HepG2 (cell line): ENCODE data around the gene RBM25. TPM values are rescaled to one million over a fixed set of nuclear protein-coding genes. Genes with fewer than 3 reads are reported as not detected.

Experiments
- AGO1 ChIP-seq: fragments of 200-400 bp; formaldehyde crosslinking; IDR thresholded peaks from 2 replicates; pipeline ENCODE4 v1.6.1; 2017; ENCODE audit warnings: mild to moderate bottlenecking, low read depth, low read length, moderate library complexity; ENCODE audit not compliant: poor library complexity, severe bottlenecking
- BRCA1 ChIP-seq: sonication (generic); formaldehyde crosslinking; IDR thresholded peaks from 2 replicates; pipeline ENCODE4 v1.4.0; 2020; ENCODE audit warnings: missing genetic modification reagents
- ERF ChIP-seq: IDR thresholded peaks from 2 replicates; pipeline ENCODE4 v1.6.1; 2018; ENCODE audit warnings: missing biosample characterization, missing genetic modification reagents
- HCFC1 ChIP-seq: fragments of 150-350 bp; IDR thresholded peaks from 2 replicates; pipeline ENCODE4 v1.6.1; 2014; ENCODE audit warnings: low read depth, low read length
- HMGA1 ChIP-seq: sonication (generic); formaldehyde crosslinking; conservative IDR thresholded peaks from 2 replicates; pipeline ENCODE4 v1.4.0; 2020; ENCODE audit warnings: missing genetic modification reagents
- HNRNPK ChIP-seq: fragments of 200-400 bp; formaldehyde crosslinking; IDR thresholded peaks from 2 replicates; pipeline ENCODE4 v1.6.1; 2018; ENCODE audit warnings: low read length, low read depth, moderate library complexity, mild to moderate bottlenecking; ENCODE audit not compliant: poor library complexity, severe bottlenecking
- JARID2 ChIP-seq: sonication (generic); formaldehyde crosslinking; IDR thresholded peaks from 2 replicates; pipeline ENCODE4 v1.8.1; 2023; ENCODE audit warnings: missing genetic modification reagents, inconsistent platforms; ENCODE audit not compliant: insufficient replicate concordance
- KLF11 ChIP-seq: IDR thresholded peaks from 2 replicates; pipeline ENCODE4 v1.6.1; 2016; ENCODE audit warnings: missing compliant biosample characterization
- KLF12 ChIP-seq: sonication (generic); formaldehyde crosslinking; IDR thresholded peaks from 2 replicates; pipeline ENCODE4 v1.4.0; 2020; ENCODE audit warnings: missing genetic modification reagents, borderline replicate concordance
- MBNL3 ChIP-seq: fragments of 250-450 bp; sonication (Bioruptor Pico); conservative IDR thresholded peaks from 2 replicates; pipeline ENCODE4 v1.8.0; 2022; ENCODE audit warnings: mild to moderate bottlenecking, inconsistent platforms
- RFX1 ChIP-seq: fragments of 450-650 bp; IDR thresholded peaks from 2 replicates; pipeline ENCODE4 v1.6.1; 2017
- SP4 ChIP-seq: sonication (generic); formaldehyde crosslinking; IDR thresholded peaks from 2 replicates; pipeline ENCODE4 v1.8.1; 2023; ENCODE audit warnings: mild to moderate bottlenecking, missing genetic modification reagents
- TMF1 ChIP-seq: sonication (generic); formaldehyde crosslinking; IDR thresholded peaks from 2 replicates; pipeline ENCODE4 v1.8.1; 2022; ENCODE audit warnings: low read depth, missing genetic modification reagents
- TOE1 ChIP-seq: sonication (generic); formaldehyde crosslinking; IDR thresholded peaks from 2 replicates; pipeline ENCODE4 v1.4.0; 2020; ENCODE audit warnings: mild to moderate bottlenecking, missing genetic modification reagents
- ZBTB8A ChIP-seq: sonication (generic); formaldehyde crosslinking; IDR thresholded peaks from 2 replicates; pipeline ENCODE4 v1.4.0; 2020; ENCODE audit warnings: mild to moderate bottlenecking, low read depth, missing genetic modification reagents, borderline replicate concordance
- ZNF205 ChIP-seq: IDR thresholded peaks from 2 replicates; pipeline ENCODE4 v1.6.1; 2018; ENCODE audit warnings: missing biosample characterization, missing genetic modification reagents
- ZNF350 ChIP-seq: sonication (generic); formaldehyde crosslinking; IDR thresholded peaks from 2 replicates; pipeline ENCODE4 v1.4.0; 2020; ENCODE audit warnings: mild to moderate bottlenecking, low read depth, missing genetic modification reagents, borderline replicate concordance
- ZNF569 ChIP-seq: sonication (generic); formaldehyde crosslinking; IDR thresholded peaks from 2 replicates; pipeline ENCODE4 v1.5.0; 2020; ENCODE audit warnings: mild to moderate bottlenecking, missing genetic modification reagents, moderate library complexity, borderline replicate concordance
- ZNF605 ChIP-seq: sonication (generic); formaldehyde crosslinking; IDR thresholded peaks from 2 replicates; pipeline ENCODE4 v1.8.0; 2022; ENCODE audit warnings: mild to moderate bottlenecking, missing genetic modification reagents
- ZNF674 ChIP-seq: sonication (generic); formaldehyde crosslinking; IDR thresholded peaks from 2 replicates; pipeline ENCODE4 v1.5.0; 2020; ENCODE audit warnings: low read depth, mild to moderate bottlenecking, missing genetic modification reagents
- ZNF75D ChIP-seq: sonication (generic); formaldehyde crosslinking; IDR thresholded peaks from 2 replicates; pipeline ENCODE4 v1.8.1; 2023; ENCODE audit warnings: missing genetic modification reagents, mild to moderate bottlenecking, borderline replicate concordance
- ZNF781 ChIP-seq: sonication (generic); formaldehyde crosslinking; IDR thresholded peaks from 2 replicates; pipeline ENCODE4 v1.5.1; 2020; ENCODE audit warnings: borderline replicate concordance, mild to moderate bottlenecking, missing genetic modification reagents; ENCODE audit errors: not compliant biosample characterization
- ZNF879 ChIP-seq: sonication (generic); formaldehyde crosslinking; IDR thresholded peaks from 2 replicates; pipeline ENCODE4 v1.8.1; 2023; ENCODE audit warnings: missing genetic modification reagents
- polyA plus RNA-seq, 8 experiments: library from polyadenylated mRNA; depleted of rRNA in 3 of 8; stranded (reverse) in 7 of 8; unstranded in 1 of 8; fragments of >200 nt; fragmentation: Illumina TruSeq in 4 of 8; extraction: Trizol in 4 of 8; gene quantifications; 2 replicates each; pipeline versions ENCODE4 v1.2.1 to v1.2.3, GENCODE V29; 2011 to 2016; ENCODE audit warnings: low read depth in 4 of 8, missing spikeins in 1 of 8, mixed read lengths in 1 of 8; ENCODE audit not compliant: insufficient read depth in 1 of 8
- total RNA-seq, 5 experiments: library from RNA; depleted of rRNA; stranded (reverse); fragments of >200 nt; fragmentation: Illumina TruSeq; extraction: Trizol; gene quantifications; 2 replicates each; pipeline ENCODE4 v1.2.3, GENCODE V29; 2016; ENCODE audit warnings: low read depth in 1 of 5
- TF ChIP-seq, protein P1 (sequence below): sonication (generic); formaldehyde crosslinking; IDR thresholded peaks from 2 replicates; pipeline ENCODE4 v1.4.0; 2020; ENCODE audit warnings: mild to moderate bottlenecking, missing genetic modification reagents
- TF ChIP-seq, protein P2 (sequence below): sonication (generic); formaldehyde crosslinking; IDR thresholded peaks from 2 replicates; pipeline ENCODE4 v1.8.1; 2023; ENCODE audit warnings: mild to moderate bottlenecking, missing genetic modification reagents
- TF ChIP-seq, protein P3 (sequence below): sonication (generic); formaldehyde crosslinking; IDR thresholded peaks from 2 replicates; pipeline ENCODE4 v1.5.1; 2020; ENCODE audit warnings: missing genetic modification reagents, mild to moderate bottlenecking, borderline replicate concordance

Gene RBM25
- total and polyA plus RNA-seq, 2 of the 13 experiments (the other 11 are each of a cell fraction or from before 2014, with no cell fraction given) = 34.1 to 65.9 TPM

DNA sequence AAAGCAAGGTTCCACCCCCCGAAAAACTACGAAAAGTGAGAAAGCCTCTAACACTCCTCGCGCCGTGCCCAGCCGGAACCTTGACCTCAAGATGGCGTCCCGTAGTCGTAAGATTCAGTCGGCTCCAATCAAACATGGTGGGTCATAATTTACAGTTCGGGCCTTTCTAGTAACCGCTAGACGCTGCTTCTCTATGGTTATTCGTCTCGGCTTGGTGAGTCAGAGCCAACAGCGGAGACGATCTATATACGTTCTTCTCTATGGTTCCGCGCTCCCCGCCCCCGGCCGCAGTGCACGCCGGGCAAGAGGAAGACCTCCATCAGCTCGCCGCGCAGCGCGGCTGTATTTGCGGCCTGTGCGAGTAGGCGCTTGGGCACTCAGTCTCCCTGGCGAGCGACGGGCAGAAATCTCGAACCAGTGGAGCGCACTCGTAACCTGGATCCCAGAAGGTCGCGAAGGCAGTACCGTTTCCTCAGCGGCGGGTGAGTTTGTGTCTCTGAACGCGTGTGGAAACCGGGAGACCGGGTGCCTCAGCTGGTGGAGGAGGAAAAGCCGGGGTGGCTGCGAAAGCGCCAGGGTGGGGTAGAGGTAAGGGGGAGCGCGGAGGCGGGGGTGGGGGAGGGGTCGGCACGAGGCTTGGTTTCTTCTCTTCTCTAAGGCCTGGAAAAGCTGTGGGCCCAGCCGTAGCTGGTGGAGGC, at the start of gene RBM25 (continued):
- TF ChIP-seq ZNF674 (CRISPR knock-in tag) (no peak), ZBTB8A (CRISPR knock-in tag) (no peak), TMF1 (CRISPR knock-in tag) (no peak; the same call in 1 of the 2 replicates), ZNF350 (CRISPR knock-in tag) (peak; percentile 79; the same call in 1 of the 2 replicates), SP4 (CRISPR knock-in tag) (peak; percentile 66; the same call in 1 of the 2 replicates), HMGA1 (CRISPR knock-in tag) (no peak), HNRNPK (no peak), ZNF879 (CRISPR knock-in tag) (0 out of 2 replicates have a peak, but pooled peaks have one; percentile 40), AGO1 (peak; percentile 31), RFX1 (no peak), ZNF781 (CRISPR knock-in tag) (peak; percentile 74), ZNF605 (CRISPR knock-in tag) (peak; percentile 77), BRCA1 (CRISPR knock-in tag) (no peak), HCFC1 (peak; percentile 58; the same call in 1 of the 2 replicates), ZNF205 (CRISPR knock-in tag) (peak; percentile 96), MBNL3 (no peak), ZNF75D (CRISPR knock-in tag) (no peak), ZNF569 (no peak), TOE1 (CRISPR knock-in tag) (no peak), KLF11 (CRISPR knock-in tag) (no peak; the same call in 1 of the 2 replicates), JARID2 (CRISPR knock-in tag) (no peak), KLF12 (CRISPR knock-in tag) (no peak), ERF (peak; percentile 76; the same call in 1 of the 2 replicates)
- TF ChIP-seq, protein P1, sequence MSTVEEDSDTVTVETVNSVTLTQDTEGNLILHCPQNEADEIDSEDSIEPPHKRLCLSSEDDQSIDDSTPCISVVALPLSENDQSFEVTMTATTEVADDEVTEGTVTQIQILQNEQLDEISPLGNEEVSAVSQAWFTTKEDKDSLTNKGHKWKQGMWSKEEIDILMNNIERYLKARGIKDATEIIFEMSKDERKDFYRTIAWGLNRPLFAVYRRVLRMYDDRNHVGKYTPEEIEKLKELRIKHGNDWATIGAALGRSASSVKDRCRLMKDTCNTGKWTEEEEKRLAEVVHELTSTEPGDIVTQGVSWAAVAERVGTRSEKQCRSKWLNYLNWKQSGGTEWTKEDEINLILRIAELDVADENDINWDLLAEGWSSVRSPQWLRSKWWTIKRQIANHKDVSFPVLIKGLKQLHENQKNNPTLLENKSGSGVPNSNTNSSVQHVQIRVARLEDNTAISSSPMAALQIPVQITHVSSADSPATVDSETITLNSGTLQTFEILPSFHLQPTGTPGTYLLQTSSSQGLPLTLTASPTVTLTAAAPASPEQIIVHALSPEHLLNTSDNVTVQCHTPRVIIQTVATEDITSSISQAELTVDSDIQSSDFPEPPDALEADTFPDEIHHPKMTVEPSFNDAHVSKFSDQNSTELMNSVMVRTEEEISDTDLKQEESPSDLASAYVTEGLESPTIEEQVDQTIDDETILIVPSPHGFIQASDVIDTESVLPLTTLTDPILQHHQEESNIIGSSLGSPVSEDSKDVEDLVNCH (CRISPR knock-in tag) = no peak
- TF ChIP-seq, protein P2, sequence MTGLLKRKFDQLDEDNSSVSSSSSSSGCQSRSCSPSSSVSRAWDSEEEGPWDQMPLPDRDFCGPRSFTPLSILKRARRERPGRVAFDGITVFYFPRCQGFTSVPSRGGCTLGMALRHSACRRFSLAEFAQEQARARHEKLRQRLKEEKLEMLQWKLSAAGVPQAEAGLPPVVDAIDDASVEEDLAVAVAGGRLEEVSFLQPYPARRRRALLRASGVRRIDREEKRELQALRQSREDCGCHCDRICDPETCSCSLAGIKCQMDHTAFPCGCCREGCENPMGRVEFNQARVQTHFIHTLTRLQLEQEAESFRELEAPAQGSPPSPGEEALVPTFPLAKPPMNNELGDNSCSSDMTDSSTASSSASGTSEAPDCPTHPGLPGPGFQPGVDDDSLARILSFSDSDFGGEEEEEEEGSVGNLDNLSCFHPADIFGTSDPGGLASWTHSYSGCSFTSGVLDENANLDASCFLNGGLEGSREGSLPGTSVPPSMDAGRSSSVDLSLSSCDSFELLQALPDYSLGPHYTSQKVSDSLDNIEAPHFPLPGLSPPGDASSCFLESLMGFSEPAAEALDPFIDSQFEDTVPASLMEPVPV (CRISPR knock-in tag) = no peak
- TF ChIP-seq, protein P3, sequence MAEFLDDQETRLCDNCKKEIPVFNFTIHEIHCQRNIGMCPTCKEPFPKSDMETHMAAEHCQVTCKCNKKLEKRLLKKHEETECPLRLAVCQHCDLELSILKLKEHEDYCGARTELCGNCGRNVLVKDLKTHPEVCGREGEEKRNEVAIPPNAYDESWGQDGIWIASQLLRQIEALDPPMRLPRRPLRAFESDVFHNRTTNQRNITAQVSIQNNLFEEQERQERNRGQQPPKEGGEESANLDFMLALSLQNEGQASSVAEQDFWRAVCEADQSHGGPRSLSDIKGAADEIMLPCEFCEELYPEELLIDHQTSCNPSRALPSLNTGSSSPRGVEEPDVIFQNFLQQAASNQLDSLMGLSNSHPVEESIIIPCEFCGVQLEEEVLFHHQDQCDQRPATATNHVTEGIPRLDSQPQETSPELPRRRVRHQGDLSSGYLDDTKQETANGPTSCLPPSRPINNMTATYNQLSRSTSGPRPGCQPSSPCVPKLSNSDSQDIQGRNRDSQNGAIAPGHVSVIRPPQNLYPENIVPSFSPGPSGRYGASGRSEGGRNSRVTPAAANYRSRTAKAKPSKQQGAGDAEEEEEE (CRISPR knock-in tag) = no peak
